Neural cell (in vitro differentiated cells): ENCODE measurements around the gene LAG3. TPM values are rescaled to one million over a fixed set of nuclear protein-coding genes. Genes with fewer than 3 reads are reported as not detected.

ENCODE experiments used
- H2AFZ ChIP-seq: fragments of 200-600, 300-800 bp; sonication (generic), shearing (Covaris generic); 2 replicates; pipeline ENCODE4 v1.6.0; 2014; ENCODE audit warnings: low read depth, mild to moderate bottlenecking, antibody characterized with exemption, low read length, moderate library complexity
- H3F3A ChIP-seq: fragments of 200-600 bp; shearing (Covaris generic); 2 replicates; pipeline ENCODE4 v1.6.1; 2016; ENCODE audit warnings: mild to moderate bottlenecking, moderate library complexity, mixed read lengths, antibody characterized with exemption, low read length; ENCODE audit not compliant: insufficient read depth, poor library complexity, severe bottlenecking
- H3K27ac ChIP-seq: fragments of 200-600, 300-800 bp; sonication (generic), shearing (Covaris generic); 2 replicates; pipeline ENCODE4 v1.5.1; 2014; ENCODE audit warnings: mild to moderate bottlenecking, low read length, moderate library complexity
- H3K27me3 ChIP-seq: fragments of 300-800, 200-600 bp; sonication (generic), shearing (Covaris generic); 2 replicates; pipeline ENCODE4 v1.6.0; 2014; ENCODE audit warnings: mild to moderate bottlenecking, low read depth, low read length, moderate library complexity; ENCODE audit not compliant: insufficient read depth
- H3K36me3 ChIP-seq: fragments of 300-800, 200-600 bp; sonication (generic), shearing (Covaris generic); 2 replicates; pipeline ENCODE4 v1.5.1; 2014; ENCODE audit warnings: mild to moderate bottlenecking, antibody characterized with exemption, low read length, moderate library complexity; ENCODE audit not compliant: insufficient read depth
- H3K4me2 ChIP-seq: fragments of 300-800, 200-600 bp; sonication (generic), shearing (Covaris generic); 2 replicates; pipeline ENCODE4 v1.6.0; 2014; ENCODE audit warnings: mild to moderate bottlenecking, low read length
- H3K4me3 ChIP-seq: fragments of 300-800, 200-600 bp; sonication (generic), shearing (Covaris generic); 2 replicates; pipeline ENCODE4 v1.5.1; 2014; ENCODE audit warnings: mild to moderate bottlenecking, low read length, moderate library complexity
- H3K79me2 ChIP-seq: fragments of 200-600 bp; shearing (Covaris generic); replicated peaks from 2 replicates; pipeline ENCODE4 v1.6.0; 2014; ENCODE audit warnings: mild to moderate bottlenecking, low read length, moderate library complexity; ENCODE audit not compliant: insufficient read depth
- H3K9ac ChIP-seq: fragments of 300-800, 200-600 bp; sonication (generic), shearing (Covaris generic); 2 replicates; pipeline ENCODE4 v1.6.1; 2016; ENCODE audit warnings: mild to moderate bottlenecking, low read length, mixed read lengths
- H3K9me2 ChIP-seq: fragments of 200-600 bp; shearing (Covaris generic); 2 replicates; pipeline ENCODE4 v1.6.1; 2016; ENCODE audit warnings: mild to moderate bottlenecking, low read length, mixed read lengths; ENCODE audit not compliant: insufficient read depth
- H3K9me3 ChIP-seq: fragments of 200-600, 300-800 bp; sonication (generic), shearing (Covaris generic); 2 replicates; pipeline ENCODE4 v1.6.1; 2016; ENCODE audit warnings: mild to moderate bottlenecking, mixed run types, low read length, moderate library complexity, mixed read lengths
- H4K20me1 ChIP-seq: fragments of 200-600 bp; shearing (Covaris generic); 2 replicates; pipeline ENCODE4 v1.6.1; 2016; ENCODE audit warnings: mild to moderate bottlenecking, mixed run types; ENCODE audit not compliant: insufficient read depth
- EP300 ChIP-seq: fragments of 450-650 bp; conservative IDR thresholded peaks from 2 replicates; pipeline ENCODE4 v1.6.1; 2014; ENCODE audit warnings: antibody characterized with exemption, mild to moderate bottlenecking, moderate library complexity; ENCODE audit not compliant: poor library complexity, severe bottlenecking
- EZH2 ChIP-seq: fragments of 200-600, 300-800 bp; shearing (Covaris generic), sonication (generic); IDR thresholded peaks from 2 replicates; pipeline ENCODE4 v1.6.1; 2014; ENCODE audit warnings: antibody characterized with exemption, low read length, borderline replicate concordance, mild to moderate bottlenecking; ENCODE audit not compliant: insufficient read depth, poor library complexity, severe bottlenecking
- MXI1 ChIP-seq: fragments of 450-650 bp; conservative IDR thresholded peaks from 2 replicates; pipeline ENCODE4 v1.6.1; 2014; ENCODE audit warnings: antibody characterized with exemption, mild to moderate bottlenecking; ENCODE audit not compliant: poor library complexity, severe bottlenecking
- POLR2AphosphoS5 ChIP-seq: IDR thresholded peaks from 2 replicates; pipeline ENCODE4 v1.6.1; 2012
- RAD21 ChIP-seq: fragments of 450-650 bp; conservative IDR thresholded peaks from 2 replicates; pipeline ENCODE4 v1.6.1; 2014; ENCODE audit warnings: antibody characterized with exemption, mild to moderate bottlenecking, moderate library complexity
- REST ChIP-seq: IDR thresholded peaks from 2 replicates; pipeline ENCODE4 v1.6.1; 2012; ENCODE audit warnings: borderline replicate concordance
- SMC3 ChIP-seq: fragments of 450-650 bp; conservative IDR thresholded peaks from 2 replicates; pipeline ENCODE4 v1.6.1; 2014; ENCODE audit warnings: antibody characterized with exemption, mild to moderate bottlenecking, moderate library complexity; ENCODE audit not compliant: poor library complexity
- polyA plus RNA-seq: library from polyadenylated mRNA; depleted of rRNA; stranded (reverse); fragments of >200 nt; gene quantifications from 2 replicates; pipeline ENCODE4 v1.2.3, GENCODE V29; 2014

LAG3 gene
- polyA plus RNA-seq, 1 donor from 2014 or later, result 1.4 TPM

GRCh38 chr12:6771091-6771495 is 1.2 kb upstream of the LAG3 start:
- no peak overlapping the region for H2AFZ ChIP-seq
- peak overlapping the region; percentile 20 for H3K9ac ChIP-seq
- H3F3A ChIP-seq, result peaks cover 6% of the 10 kb centered on the region
- no peak overlapping the region for H3K27ac ChIP-seq
- no peaks in the 10 kb centered on the region for H3K9me3 ChIP-seq
- peaks cover 49% of the 10 kb centered on the region for H3K79me2 ChIP-seq
- H3K27me3 ChIP-seq, result no peaks in the 10 kb centered on the region
- no peak overlapping the region for H3K4me2 ChIP-seq
- H3K9me2 ChIP-seq, result no peaks in the 10 kb centered on the region
- no peak overlapping the region for H3K4me3 ChIP-seq
- TF ChIP-seq POLR2AphosphoS5, result peak; percentile 5
- no peak for TF ChIP-seq REST
- no peak for TF ChIP-seq EZH2
- peaks cover 4% of the 10 kb centered on the region for H3K36me3 ChIP-seq
- H4K20me1 ChIP-seq, result peaks cover 33% of the 10 kb centered on the region

- TF ChIP-seq EZH2 (no peak), POLR2AphosphoS5 (peak; percentile 26)
- Histone ChIP-seq H3K79me2 (peaks cover 49% of the 10 kb centered on the region), H3K4me3 (no peak overlapping the region), H4K20me1 (peaks cover 33% of the 10 kb centered on the region), H3K9ac (no peak overlapping the region), H2AFZ (no peak overlapping the region), H3K4me2 (no peak overlapping the region), H3F3A (peaks cover 6% of the 10 kb centered on the region), H3K27ac (no peak overlapping the region), H3K27me3 (no peaks in the 10 kb centered on the region), H3K9me2 (no peaks in the 10 kb centered on the region), H3K9me3 (no peaks in the 10 kb centered on the region), H3K36me3 (peaks cover 4% of the 10 kb centered on the region)
These were observed 600 bp upstream of the LAG3 start for GRCh38 chr12:6771509-6772330.

DNA sequence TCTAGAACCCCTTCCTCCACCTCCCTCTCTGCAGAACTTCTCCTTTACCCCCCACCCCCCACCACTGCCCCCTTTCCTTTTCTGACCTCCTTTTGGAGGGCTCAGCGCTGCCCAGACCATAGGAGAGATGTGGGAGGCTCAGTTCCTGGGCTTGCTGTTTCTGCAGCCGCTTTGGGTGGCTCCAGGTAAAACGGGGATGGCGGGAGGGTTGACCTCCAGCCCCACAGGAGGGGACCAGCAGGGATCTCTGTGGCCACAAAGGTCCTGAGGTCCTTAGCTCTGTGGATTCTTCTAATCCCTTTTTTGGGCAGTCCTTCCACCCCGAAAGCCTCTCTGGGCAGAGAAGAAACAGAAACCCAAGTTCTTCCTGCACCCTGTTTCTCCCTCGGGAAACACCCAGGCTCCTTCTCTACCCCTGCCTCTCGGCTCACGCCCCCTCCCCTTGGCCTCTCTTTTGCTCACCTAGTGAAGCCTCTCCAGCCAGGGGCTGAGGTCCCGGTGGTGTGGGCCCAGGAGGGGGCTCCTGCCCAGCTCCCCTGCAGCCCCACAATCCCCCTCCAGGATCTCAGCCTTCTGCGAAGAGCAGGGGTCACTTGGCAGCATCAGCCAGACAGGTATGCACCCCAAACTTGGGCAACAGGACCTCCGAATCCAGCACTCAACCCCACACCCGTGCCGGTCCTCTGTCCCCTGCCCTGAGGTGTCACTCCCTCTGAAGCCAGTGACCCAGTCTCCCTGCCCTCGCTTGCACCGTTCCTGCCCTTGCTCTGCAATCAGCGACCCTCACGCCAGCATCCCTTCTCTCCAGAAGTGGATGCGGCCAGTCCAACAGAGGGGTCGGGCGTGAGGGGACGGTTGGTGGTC is 638 bp downstream of the LAG3 start:
- no peak overlapping the region for H3K4me3 ChIP-seq
- H3K9me3 ChIP-seq, result no peaks in the 10 kb centered on the region
- H3F3A ChIP-seq, result peaks cover 1% of the 10 kb centered on the region
- H4K20me1 ChIP-seq, result peaks cover 29% of the 10 kb centered on the region
- no peaks in the 10 kb centered on the region for H3K9me2 ChIP-seq
- H3K27ac ChIP-seq, result no peak overlapping the region
- no peak overlapping the region for H3K4me2 ChIP-seq
- H3K9ac ChIP-seq, result no peak overlapping the region
- no peaks in the 10 kb centered on the region for H3K27me3 ChIP-seq
- no peak for TF ChIP-seq SMC3
- TF ChIP-seq REST, result no peak
- TF ChIP-seq MXI1, result no peak
- TF ChIP-seq POLR2AphosphoS5, result no peak
- no peak for TF ChIP-seq EP300
- TF ChIP-seq RAD21, result no peak
- no peak for TF ChIP-seq EZH2
- H3K36me3 ChIP-seq, result peaks cover 7% of the 10 kb centered on the region
- H3K79me2 ChIP-seq, result peaks cover 39% of the 10 kb centered on the region
- no peak overlapping the region for H2AFZ ChIP-seq
